Measurements from ENCODE around the gene RAB3GAP1.
"Not testable (repeated sequence)": the region's sequence is repeated elsewhere in the genome, so short reads cannot be mapped to it uniquely, and the experiment has no call there.

The RAB3GAP1 gene

GRCh38 chr2:135052042-135052876, at the start of gene RAB3GAP1:
RAB3GAP1 (plus strand) TSS chr2:135052292; CDS start chr2:135052308, 16 bp downstream.
- DNase-seq = peak; percentile 94

- DNase-seq = no peak
Measured at GRCh38 chr2:135002836-135003235, 49.3 kb upstream of the RAB3GAP1 start.

- DNase-seq = peak; percentile 59 to 66
Measured at GRCh38 chr2:135004005-135004746, 47.9 kb upstream of the RAB3GAP1 start.

GRCh38 chr2:135005753-135006152, 46.3 kb upstream of the RAB3GAP1 start:
- DNase-seq = no peak

- no peak for DNase-seq
Measured at GRCh38 chr2:135009339-135009738, 42.8 kb upstream of the RAB3GAP1 start.

- no peak for DNase-seq
Measured at GRCh38 chr2:135010200-135010942, 41.7 kb upstream of the RAB3GAP1 start.

GRCh38 chr2:135011633-135012032, 40.5 kb upstream of the RAB3GAP1 start:
- no peak for DNase-seq

- DNase-seq = no peak
Measured at GRCh38 chr2:135021618-135022017, 30.5 kb upstream of the RAB3GAP1 start.

GRCh38 chr2:135022952-135023880, 28.9 kb upstream of the RAB3GAP1 start:
- DNase-seq = no peak

GRCh38 chr2:135023886-135024485, 28.1 kb upstream of the RAB3GAP1 start:
- no peak for DNase-seq

- DNase-seq = no peak
Measured at GRCh38 chr2:135029481-135030134, 22.5 kb upstream of the RAB3GAP1 start.

- no peak for DNase-seq
Measured at GRCh38 chr2:135030826-135031225, 21.3 kb upstream of the RAB3GAP1 start.

- DNase-seq = not testable (repeated sequence)
Measured at GRCh38 chr2:135033216-135033615, 18.9 kb upstream of the RAB3GAP1 start.

GRCh38 chr2:135037831-135038230, 14.3 kb upstream of the RAB3GAP1 start:
- no peak for DNase-seq

GRCh38 chr2:135043345-135043744, 8.7 kb upstream of the RAB3GAP1 start:
- DNase-seq = peak; percentile 12 to 16

- no peak for DNase-seq
Measured at GRCh38 chr2:135047300-135047699, 4.8 kb upstream of the RAB3GAP1 start, which contains the start of gene MAP3K19. MAP3K19 (minus strand) TSS chr2:135047447; CDS start chr2:135024647, 22,800 bp downstream.

- no peak for DNase-seq
Measured at GRCh38 chr2:135048122-135048521, 4.0 kb upstream of the RAB3GAP1 start.

- DNase-seq = no peak
Measured at GRCh38 chr2:135050132-135050531, 2.0 kb upstream of the RAB3GAP1 start.

- no peak for DNase-seq
Measured at GRCh38 chr2:135050684-135051083, 1.4 kb upstream of the RAB3GAP1 start.

GRCh38 chr2:135052997-135053474, 944 bp downstream of the RAB3GAP1 start:
- DNase-seq = peak; percentile 16 to 53
